Activated CD4-positive, alpha-beta T cell treated with anti-CD3 and anti-CD28 coated beads for 1 hour (primary cell): ENCODE results near the gene ACTA2.

Experiments used
- DNase-seq: peaks from one replicate; pipeline ENCODE4 v3.0.0-alpha.2; 2020

ACTA2 gene

DNA sequence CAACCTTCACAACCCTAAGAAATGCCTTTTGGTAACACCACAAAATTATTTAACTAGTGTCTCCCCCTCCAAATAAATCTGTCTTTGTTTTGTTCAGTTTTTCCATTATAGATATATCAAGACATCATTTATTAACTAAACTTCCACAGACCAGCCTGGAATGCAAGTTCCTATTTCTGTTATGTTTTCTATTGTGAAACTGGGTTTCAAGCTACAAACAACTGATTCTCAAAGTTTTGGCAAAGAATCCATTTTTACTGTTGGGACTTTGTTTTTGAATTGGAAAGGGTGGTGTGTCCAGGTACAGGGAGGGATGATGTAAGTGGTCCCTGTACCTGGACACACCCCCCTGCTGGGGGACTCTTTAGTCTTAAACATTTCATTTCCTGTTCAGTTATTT is 36.3 kb downstream of the ACTA2 start:
- DNase-seq, result no peak

DNA sequence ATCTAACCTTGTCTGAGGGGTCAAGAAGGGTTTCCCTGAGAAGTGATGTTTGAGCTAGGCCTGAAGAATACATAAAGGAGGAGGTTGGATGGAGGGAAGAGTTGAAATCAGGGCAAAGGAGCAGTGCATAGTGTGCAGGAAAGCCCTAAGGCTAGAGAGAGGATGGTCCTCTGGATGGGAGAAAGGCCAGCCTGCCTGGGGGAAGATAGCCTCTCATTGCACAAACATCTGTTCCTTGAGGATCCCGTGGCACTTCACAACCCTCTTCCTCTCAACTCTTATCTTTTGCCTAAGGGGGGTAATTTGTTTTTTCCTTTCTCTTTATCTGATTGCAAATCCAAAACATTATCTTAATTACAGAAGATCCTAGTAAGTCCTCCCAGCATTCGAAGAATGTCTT is 36.8 kb downstream of the ACTA2 start:
- no peak for DNase-seq

DNA sequence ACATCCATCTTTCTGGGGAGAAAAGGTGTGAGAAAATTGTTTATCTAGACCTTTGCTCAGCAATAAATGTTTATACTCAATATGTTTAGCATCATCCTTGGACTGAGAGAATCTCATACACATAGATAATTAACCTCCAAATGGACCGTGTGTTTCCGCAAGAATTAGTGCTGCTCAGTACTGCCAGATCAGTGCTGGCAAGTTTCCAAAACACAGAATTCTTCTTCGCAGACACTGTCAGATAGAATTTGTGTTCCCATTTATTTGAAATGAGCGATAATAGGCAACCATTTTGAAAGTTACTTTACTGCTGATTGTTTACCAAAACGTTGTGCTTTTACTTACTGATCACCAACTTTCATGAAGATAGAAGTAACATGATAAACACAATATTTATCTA is 38.8 kb downstream of the ACTA2 start:
- no peak for DNase-seq

DNA sequence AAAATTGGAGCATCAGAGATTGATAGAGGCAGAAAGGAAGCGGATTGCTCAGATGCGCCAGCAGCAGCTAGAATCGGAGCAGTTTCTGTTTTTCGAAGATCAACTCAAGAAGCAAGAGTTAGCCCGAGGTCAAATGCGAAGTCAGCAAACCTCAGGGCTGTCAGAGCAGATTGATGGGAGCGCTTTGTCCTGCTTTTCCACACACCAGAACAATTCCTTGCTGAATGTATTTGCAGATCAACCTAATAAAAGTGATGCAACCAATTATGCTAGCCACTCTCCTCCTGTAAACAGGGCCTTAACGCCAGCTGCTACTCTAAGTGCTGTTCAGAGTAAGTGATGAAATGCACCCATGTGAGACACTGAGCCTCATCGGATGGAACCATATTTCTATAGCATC is 39.4 kb downstream of the ACTA2 start:
- DNase-seq, result no peak

DNA sequence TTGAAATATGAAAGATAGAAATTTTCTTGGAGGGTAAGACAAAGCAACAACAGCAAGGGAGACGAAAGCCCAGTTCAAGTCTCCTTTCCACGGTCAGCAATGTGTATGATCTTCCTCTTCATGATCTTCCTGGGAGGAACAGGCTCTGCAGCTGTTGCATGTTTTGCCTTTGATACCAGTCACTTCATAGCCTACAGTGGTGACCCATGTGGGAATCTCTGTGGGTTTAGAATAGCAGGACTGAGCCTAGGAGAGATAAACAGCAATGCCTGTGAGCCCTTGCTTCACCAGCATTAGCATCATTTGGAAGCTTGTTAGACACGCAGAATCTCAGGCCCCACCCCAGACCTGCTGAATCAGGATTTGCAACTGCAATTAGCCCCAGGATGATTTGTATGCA is 40.7 kb downstream of the ACTA2 start:
- DNase-seq, result no peak

DNA sequence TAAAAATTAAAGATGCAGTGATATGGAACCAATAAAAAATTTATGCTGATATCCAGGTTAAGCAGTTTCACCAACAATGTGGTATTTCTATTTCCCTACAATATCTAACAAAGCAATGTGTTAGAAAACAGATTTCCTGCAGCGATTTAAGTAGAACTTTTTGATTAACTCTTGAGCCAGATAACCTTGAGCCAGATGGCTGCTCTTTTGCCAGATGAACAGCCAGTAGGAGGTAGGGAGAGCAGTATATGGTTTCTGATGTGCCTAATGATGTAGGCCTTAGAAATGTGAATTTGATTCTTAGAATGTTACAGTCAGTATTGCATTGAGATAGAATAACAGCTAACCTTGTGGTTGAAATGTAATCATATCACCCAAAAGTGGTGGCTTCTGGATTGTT is 41.5 kb downstream of the ACTA2 start:
- no peak for DNase-seq

DNA sequence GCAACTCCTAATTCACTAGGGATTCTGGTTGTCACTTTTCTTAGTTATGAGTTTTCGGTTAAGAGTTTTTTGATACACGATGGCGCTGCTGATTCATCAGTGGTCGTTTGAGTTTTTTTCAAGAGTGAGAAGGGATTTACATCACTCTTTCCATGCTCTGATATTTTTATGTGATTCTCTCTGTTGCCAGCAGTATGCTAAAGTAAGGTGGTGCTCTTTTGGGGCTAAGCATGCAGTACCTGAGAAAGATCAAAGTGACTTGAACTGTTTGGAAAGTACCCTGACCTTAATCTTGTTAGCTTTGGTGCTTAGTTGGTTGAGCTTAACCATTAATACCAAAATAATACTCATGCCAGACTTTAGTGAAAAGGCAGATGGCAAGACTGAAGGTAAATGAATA is 44.4 kb downstream of the ACTA2 start:
- DNase-seq, result no peak

DNA sequence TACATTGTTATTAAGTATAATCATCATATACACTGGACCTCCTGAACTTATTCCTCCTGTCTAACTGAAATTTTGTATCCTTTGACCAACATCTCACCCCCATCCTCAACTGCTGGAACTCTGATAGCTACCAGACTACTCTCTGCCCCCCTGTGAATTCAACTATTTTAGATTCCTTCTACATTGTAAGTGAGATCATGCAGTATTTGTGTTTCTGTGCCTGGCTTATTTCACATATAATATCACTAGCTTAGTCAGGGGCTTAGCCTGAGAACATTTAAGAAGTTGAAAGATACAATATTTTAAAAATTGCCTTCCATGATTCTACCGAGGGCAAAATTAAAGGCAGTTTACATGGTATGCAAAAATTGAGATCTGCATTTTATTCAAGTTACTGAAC is 45.7 kb downstream of the ACTA2 start:
- no peak for DNase-seq

DNA sequence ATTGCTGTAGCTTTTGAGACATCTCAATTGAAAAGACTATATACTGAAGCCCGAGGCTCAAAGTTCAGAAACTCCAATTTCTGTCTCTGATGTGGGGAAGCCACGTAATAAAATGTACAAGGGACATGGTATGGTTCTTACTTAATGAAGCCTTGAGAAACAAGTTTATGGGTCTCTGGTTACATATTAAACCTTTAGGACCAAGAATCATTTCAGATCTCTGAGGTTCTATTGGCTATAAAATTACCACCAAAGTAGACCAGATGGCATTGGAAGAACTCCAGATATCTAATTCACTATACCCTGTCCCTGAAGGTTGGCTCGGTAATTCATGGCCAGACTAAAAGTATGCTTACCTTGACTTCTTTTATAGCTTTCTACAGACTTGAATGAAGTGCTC is 48.9 kb downstream of the ACTA2 start:
- DNase-seq, result no peak

DNA sequence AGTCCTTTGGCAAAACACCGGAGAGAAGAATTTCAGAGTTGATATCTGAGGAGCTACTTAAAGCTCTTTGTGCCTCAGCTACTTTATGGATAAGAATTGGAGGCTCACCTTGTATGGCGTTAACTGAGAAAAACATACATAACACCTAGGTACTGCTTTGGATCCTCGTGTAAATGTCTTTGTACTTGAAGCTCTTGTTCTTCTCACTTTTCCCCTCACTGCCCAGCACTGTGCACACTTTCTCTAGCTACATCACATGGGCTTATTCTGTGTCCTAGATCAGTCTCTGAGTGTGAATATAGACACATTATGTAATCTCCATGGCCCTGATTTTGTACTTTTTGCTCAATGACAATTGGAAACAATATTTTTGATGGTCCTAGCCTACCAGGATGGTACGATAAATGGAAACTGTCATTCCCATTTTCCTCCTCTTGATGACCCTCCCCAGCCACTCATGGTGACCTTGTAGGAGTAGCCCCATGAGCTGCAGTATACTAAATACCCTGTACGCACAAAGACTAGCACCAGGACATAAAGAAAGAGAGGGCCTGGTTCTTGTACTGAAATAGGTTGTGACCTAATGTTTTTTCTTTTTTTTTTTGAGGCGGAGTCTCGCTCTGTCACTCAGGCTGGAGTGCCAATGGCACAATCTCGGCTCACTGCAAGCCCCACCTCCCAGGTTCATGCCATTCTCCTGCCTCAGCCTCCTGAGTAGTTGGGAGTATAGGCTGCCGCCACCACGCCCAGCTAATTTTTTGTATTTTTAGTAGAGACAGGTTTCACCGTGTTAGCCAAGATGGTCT is 50.4 kb downstream of the ACTA2 start:
- DNase-seq, result no peak

DNA sequence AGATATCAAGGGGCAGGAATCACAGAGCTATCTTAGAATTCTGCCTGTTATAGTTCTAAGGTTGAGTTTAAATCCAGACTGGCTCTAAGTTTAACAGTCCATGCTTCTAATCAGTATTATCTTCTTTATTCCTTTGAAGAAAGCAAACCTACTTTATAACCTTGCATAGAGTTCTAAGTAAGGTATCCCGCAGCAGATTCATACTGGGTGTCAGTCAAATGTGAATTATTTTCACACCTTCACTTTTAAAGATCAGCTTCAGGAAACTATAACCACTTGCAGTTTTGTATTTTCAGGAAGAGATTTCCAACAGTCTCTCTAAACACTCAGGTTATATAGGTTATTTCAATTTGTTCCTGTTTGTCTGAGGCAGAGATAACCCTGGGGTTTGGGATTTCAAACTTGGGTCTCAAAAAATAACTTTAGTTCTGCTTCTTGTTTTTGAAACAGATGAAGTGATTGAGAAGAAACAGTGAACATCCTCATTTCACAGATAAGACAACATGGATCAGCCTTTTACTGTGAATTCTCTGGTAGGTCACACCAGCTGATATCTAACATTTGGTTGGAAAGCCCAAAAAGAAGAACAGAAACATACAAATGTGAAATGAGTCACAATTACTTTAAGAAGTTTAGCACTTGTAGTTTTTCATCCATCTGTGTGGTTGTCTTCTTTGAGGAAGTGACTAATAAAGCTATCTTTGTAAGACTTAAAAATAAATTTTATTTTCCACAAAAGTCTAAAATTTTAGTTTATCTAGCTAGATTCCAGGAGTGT is 51.2 kb downstream of the ACTA2 start:
- no peak for DNase-seq

DNA sequence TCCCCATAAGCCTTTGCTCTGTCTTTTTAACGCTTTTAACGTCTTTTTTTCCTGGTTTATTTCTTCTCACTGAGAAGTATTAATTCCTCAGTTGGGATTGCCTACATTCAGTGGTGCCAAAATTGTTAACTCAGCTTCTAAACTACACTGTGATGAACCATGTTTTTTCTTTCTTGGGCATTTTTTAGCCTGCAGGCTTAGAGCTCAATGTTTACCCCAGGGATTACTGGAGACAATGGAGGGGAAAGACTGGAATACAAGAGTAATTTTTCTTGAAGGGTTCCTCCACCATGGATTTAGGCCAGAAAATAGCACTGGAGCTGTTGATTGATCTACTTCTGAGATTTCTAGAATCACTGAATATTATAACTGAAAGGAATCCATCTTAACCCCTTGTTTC is 52.7 kb downstream of the ACTA2 start:
- DNase-seq, result no peak

DNA sequence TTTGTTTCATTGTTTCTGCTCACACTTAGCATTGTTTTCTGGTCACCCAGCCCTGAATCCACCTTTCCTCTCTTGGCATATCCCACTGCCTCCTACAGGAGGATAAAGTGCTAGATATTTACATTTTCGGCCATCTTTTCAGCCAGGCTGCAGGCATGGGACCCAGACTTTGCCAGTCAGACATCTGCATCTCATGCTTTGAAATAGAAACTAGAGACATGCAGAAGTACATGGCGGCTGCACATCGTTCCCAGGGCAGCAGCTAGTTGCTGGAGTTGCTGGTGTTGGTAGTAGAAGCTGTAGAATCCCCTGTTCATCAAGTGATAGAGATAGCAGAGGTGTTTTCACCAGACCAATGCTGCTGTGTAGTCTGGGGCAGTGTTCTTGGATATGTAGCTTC is 53.8 kb downstream of the ACTA2 start:
- no peak for DNase-seq

DNA sequence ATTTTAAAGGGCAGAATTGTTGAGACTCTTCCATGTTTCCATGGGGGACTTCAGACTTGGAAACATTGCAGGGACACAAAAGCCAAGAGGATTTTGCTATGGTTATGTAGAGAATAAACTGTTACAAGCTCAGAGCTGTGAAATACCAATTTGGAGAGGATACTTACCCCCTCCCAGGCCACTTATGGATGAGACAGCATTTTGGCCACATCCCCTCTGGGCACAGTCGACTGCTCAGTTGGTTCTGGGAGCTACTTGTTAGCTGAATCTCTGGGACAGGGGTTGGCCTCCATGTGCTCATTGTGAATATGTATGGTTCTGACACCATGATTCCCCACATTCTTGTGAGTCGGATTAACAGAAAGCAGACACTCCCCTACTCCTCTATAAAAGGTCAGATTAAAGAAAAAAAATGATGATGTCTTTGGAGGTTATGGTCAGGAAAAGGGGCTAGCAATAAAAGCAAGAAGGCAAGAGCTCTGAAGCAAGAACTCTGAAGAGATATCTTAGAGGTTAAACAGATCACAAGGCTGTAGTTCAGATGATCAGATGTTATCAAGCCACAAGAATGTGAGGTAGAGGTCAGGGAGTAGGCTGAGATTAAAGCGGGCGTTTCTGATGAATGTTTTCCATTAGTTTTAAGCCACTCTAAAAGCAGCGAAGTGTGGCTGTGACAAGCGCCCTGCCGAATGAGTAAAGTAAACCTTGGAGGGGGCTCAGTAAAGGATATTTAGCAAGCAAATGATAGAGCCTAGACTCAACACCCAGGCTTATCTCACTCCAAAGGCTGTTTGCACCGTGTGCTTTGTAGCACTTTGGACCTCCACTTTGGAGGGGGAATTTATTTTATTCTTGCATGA is 55.3 kb downstream of the ACTA2 start:
- no peak for DNase-seq

DNA sequence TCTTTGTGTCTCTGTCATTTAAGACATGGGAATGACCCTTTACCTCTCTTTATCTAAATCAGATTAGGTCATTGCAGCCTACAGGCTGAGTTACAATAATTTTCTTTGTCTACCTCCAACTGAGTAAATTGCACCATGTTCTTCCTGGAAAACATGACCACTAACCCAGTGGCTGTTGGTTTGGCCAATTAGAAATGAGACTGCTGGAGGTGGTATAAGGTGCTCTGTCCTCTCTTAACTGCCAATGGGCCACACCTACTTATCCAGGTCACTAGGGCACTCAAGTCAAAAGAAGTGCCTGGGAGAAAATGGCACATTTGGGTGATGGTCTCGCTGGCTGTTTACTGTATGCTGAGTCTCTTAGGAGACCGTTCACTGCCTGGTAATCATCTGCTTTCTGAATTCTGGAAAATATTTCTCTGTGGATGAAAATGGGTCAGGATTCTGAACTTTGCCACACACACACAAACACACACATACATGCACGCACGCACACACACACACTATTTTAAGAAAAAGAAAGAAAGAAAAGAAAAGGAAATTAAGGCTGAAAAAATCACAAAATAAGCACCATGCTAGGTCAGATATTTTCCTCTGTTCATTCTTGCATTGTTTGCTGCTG is 56.1 kb downstream of the ACTA2 start:
- DNase-seq, result no peak

DNA sequence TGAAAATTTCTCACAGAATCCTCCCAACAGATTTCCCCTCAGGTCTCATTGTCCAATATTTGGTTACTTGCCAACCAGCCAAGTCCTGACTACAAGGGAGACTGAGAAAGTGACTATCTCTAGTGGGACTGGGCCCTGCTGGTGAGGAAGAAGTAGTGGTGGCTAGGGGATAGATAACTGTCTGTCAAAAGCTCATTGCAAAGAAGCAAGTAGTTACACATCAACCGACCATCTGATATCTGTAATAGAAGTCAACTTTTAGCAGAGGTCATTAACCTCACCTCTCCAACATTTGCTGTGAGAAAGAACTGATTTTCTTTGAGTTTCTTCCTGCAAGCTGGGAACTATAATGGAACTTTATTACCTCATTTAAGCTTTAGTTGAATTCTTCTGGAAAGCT is 57.3 kb downstream of the ACTA2 start:
- no peak for DNase-seq

DNA sequence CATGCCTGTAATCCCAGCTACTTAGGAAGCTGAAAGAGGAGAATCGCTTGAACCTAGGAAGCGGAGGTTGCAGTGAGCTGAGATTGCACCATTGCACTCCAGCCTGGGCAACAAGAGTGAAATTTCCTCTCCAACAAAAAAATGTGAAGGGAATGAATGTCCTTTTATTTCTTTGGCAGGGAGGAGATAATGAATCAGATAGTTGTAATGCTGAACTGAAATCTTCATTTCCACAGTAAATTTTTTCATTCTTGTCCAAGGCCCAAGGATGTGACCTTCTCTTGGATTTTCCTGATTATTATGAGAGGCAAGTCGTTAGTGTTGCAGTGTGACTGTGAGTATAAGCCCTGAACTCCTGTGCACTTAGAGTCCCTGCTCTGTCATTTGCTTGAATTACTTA is 59.0 kb downstream of the ACTA2 start:
- DNase-seq, result no peak

DNA sequence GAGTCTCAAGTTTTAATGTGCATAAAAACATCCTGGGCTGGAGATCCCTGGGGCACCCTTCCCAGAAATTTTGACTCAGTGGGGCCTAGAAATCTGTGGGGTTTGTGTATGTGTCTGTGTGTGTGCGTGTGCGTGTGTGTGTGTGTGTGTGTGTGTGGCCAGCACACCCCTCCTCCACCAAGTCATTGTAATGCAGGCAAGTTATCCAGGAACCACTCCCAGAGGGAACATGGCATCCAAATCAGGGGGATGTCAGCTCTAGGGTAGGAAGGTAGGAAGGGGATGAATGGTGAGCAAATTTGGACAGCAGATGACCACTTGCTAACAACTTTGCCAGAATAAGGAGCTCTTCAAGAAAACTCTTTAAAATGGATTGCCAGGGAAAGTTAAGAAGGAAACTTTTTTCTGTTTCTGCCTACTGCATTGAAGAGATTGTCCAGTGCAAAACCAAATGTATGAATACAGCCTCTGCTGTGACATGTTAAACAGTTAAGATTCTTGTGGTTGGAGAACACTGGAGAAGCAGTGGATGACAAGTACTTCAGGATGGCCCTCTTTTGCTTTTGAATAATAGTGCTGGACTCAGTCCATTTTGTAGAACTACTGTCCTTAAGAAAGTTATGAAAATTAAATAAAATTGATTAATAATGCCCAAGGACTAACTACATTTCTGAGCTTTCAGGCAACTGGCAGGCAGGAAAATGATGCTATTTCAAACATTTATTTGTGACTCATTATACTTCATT is 60.2 kb downstream of the ACTA2 start:
- no peak for DNase-seq

DNA sequence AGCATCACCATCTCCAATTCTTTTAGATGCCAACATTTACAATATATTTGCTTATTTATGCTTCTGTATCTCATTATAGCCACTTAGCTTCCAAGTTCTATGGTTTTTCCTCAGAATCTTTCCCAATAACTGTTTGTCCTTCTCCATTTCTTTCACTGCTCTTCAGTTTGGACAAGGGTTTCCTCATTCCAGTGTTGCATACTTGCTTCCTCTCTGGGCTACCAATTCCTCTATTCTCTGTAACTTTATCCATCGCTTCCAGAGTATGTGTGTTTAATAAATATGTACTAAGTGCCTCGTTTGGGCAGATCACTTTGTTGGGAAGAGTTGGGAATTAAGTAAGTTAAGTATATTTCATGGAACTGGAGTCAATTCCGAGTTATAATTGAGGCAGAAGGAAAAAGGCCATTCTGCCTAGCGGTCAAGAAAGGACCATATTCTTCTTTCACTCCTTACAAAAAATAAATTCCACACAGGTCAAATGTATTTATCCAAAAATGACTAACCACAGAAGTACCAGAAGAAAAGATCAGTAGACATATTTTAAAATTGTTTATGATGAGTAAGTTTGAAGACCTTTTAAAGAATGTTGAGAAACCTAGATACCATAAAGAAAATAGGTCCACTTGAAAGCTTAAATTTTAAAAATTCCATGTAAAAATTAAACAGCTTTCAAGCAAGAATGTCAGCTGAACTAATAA is 61.7 kb downstream of the ACTA2 start:
- DNase-seq, result no peak

DNA sequence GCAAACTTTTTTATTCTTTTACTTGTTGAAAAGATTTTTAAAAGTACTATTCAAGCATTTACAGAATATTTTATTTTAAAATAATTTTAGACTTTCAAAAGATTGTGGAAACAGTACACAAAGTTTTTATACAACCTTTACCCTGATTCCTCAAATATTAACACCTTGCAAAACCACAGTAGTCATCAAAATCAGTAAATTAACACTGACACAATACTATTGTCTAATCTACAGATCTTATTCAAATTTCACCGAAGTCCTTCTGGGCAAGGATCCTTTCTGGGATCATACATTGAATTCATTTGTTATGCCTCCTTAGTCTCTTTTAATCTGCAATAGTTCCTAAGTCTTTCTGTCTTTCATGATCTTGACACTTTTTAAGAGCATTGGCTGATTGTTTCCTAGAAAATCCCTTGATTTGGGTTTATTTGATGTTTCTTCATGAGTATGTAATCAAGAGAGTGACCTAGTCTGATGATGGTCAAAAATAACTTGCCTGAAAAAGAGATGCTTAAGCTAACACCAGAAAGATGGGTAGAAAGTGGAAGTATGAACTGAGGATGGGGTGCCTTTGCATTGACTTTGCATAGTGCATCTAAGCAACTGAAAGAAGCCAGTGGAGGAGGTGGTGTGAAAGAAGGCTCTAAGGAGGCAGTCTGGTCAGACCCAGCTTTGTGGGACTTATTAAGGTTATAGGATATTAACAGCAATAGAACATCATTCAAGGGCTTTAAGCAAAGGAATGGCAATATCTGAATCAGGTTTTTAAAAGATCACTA is 62.8 kb downstream of the ACTA2 start:
- no peak for DNase-seq
